B cell (primary cell): ENCODE data around the gene TUNAR.

Experiments
- EZH2 ChIP-seq: IDR thresholded peaks from 2 replicates; pipeline ENCODE4 v1.6.1; 2012; ENCODE audit warnings: borderline replicate concordance, low read depth, mild to moderate bottlenecking, moderate library complexity, low read length; ENCODE audit not compliant: insufficient read depth, poor library complexity, severe bottlenecking
- TF ChIP-seq, protein P1 (sequence below): fragments of 200-600 bp; IDR thresholded peaks from one replicate; pipeline ENCODE4 v1.8.0; 2022; ENCODE audit warnings: antibody characterized with exemption, mild to moderate bottlenecking

DNA sequence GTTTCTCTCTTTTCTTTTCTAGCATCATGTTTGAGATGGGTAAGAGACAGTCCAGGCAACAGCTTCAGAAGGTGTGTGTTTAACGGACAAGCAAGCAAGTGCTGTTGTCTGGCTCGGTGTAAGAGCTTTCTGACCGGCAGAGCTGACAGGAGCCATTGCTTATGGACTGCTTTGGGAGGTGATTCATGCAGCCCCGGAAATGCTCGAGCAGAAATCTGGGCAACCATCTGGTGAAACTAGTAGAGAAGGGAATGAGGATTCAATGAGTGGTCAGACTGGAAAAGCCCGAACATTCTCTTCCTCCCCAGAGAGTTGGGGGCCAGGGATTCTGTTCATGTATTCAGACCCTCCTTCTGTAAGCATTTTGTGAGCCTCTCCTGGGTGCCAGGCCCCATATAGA, 24.4 kb downstream of the TUNAR start:
- TF ChIP-seq EZH2, result no peak
- TF ChIP-seq, protein P1, sequence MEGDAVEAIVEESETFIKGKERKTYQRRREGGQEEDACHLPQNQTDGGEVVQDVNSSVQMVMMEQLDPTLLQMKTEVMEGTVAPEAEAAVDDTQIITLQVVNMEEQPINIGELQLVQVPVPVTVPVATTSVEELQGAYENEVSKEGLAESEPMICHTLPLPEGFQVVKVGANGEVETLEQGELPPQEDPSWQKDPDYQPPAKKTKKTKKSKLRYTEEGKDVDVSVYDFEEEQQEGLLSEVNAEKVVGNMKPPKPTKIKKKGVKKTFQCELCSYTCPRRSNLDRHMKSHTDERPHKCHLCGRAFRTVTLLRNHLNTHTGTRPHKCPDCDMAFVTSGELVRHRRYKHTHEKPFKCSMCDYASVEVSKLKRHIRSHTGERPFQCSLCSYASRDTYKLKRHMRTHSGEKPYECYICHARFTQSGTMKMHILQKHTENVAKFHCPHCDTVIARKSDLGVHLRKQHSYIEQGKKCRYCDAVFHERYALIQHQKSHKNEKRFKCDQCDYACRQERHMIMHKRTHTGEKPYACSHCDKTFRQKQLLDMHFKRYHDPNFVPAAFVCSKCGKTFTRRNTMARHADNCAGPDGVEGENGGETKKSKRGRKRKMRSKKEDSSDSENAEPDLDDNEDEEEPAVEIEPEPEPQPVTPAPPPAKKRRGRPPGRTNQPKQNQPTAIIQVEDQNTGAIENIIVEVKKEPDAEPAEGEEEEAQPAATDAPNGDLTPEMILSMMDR, result no peak
